NCI-H2171 treated with DMSO at 0.1 percent for 48 hours (cell line): Measurements from ENCODE around the gene TFG.
"Not testable (repeated sequence)": the region's sequence is repeated elsewhere in the genome, so short reads cannot be mapped to it uniquely, and the experiment has no call there.

Experiments used
- DNase-seq: peaks from one replicate; lab custom pipeline; 2025; lab: John Stamatoyannopoulos, UW

Gene TFG

GRCh38 chr3:100708989-100709841 lies at the start of gene TFG:
TFG (plus strand) TSS chr3:100709494; CDS start chr3:100713686, 4,192 bp downstream.
- DNase-seq, result peak; percentile 99

DNA sequence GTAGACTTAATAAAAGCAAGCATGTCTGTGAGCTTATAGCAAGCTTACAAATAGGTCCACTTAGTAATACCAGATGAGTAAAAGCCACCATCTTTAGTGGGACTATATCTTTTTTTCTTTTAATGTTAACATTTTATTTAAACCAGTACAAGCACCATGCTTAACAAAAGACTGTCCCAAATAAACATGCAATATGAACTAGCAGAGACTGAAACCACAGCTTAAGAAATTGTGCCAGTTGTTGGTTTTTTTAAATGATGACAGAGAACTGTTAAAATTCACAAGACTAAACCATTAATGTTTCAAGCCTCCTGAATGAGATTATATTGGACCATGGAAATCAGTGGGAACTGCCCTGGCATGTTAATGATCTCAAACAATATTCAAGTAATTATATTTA lies 48.0 kb upstream of the TFG start:
- DNase-seq, result not testable (repeated sequence)

DNA sequence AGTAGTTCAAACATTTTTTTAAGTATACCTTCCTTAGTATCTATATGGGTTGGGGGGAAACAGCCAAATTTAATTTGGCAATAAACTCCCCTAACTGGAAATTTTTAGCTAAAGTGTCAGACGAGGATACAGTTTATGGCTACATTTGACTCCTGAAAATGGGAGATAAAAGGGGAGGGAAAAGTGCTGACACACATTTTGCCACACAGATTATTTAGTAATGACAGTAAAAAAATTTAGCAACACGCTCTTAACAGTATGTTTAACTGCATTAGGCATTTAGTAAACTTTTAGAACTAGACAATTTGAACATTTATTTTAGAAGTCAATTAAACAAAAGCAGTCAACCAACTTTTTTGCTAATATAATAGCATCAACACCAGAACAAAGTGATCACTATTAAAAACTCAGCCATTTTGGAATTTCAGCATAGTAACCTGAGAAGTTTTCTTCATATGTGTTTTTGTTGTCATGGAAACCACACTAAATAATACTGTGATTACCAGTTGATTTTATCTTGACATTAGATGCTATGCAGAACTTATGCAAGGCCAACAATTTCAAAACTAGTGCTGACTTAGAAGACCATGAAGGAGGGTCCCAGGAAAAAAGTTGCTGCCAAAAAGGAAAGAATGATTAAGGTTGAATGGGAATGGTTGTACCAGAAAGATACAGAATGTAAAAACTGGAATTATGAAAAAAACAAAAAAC lies 47.0 kb upstream of the TFG start:
- DNase-seq, result no peak

DNA sequence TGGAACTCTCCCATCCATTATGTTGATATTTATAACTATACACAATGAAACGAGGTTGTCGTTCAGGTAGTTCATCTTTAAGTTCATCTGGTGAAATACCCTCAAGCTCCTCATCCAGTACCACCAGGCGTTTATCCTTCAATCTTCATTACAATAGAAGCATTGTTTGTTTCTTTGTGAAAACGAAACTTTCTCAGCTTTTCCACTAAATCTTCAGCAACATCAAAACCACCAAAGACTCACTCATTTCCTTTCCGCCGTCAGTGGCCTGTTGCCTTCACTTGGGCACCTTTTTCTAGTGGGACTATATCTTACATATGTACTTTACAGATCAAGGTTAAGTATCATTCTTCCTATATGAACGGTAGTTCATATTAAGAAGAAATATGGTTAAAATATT lies 44.1 kb upstream of the TFG start:
- no peak for DNase-seq

DNA sequence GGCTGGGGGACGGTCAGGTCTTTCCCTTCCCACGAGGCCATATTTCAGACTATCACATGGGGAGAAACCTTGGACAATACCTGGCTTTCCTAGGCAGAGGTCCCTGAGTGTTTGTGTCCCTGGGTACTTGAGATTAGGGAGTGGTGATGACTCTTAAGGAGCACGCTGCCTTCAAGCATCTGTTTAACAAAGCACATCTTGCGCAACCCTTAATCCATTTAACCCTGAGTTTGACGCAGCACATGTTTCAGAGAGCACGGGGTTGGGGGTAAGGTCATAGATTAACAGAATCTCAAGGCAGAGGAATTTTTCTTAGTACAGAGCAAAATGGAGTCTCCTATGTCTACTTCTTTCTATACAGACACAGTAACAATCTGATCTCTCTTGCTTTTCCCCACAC lies 42.6 kb upstream of the TFG start:
- DNase-seq, result not testable (repeated sequence)

GRCh38 chr3:100667316-100667715 lies 42.0 kb upstream of the TFG start:
- DNase-seq, result not testable (repeated sequence)

GRCh38 chr3:100670995-100671394 lies 38.3 kb upstream of the TFG start:
- DNase-seq, result not testable (repeated sequence)

DNA sequence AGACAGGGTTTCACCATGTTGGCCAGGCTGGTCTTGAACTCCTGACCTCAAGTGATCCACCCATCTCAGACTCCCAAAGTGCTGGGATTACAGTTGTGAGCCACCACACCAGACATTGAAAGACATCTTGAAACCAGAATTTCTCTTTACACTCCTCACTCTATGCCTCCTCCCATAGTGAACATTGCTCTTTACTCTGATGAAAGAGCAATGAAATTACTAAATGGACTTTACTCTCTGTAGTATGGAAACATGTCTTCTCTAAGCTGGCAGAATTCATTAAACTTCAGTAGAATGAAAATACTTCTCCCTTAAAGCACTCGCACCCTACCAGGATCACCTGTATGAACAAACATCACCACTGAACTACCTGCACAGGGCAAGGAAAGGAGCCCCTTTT lies 27.8 kb upstream of the TFG start:
- no peak for DNase-seq

- no peak for DNase-seq
These were observed 27.0 kb upstream of the TFG start for GRCh38 chr3:100682056-100682853.

DNA sequence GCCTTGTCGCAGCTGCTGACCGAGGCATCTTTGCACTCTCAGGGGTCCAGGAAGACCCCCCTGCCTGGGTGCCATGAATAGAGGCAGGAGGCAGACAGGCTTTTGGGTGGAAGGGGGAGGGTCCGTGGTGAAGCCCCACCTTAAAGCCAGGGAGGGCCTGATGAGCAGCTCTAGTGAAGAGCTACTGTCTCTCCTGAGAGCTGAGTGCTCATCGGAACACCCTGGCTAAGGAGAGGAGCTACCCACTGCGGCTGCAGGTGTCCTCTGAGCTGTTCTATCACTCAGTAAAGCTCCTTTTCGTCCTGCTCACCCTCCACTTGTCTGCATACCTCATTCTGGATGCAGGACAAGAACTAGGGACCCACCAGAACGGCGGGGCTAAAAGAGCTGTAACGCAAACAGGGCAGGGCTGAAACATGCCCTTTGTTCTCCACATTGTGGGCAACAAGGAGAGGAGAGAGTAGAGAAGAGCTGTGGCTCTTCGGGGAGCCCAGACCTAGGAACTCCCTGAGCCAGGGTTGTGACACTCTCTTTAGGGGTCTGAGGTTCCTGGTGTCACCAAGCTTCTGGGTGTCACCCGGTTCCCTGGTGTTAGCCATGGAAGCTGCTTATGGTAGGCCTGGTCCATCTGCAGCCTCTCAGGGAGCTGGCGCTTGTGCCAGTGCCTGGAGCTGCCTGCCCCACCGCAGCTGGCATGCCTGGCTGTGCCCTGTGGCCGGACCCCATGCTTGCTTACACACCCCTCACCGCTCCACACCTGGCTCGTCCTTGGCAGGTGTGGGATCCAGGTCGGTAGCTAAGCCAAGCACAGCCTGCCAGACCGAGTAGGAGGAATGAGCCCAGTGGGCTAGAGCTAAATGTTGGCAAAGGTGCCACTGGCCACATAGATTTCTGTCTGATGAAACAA lies 26.2 kb upstream of the TFG start:
- DNase-seq, result no peak

DNA sequence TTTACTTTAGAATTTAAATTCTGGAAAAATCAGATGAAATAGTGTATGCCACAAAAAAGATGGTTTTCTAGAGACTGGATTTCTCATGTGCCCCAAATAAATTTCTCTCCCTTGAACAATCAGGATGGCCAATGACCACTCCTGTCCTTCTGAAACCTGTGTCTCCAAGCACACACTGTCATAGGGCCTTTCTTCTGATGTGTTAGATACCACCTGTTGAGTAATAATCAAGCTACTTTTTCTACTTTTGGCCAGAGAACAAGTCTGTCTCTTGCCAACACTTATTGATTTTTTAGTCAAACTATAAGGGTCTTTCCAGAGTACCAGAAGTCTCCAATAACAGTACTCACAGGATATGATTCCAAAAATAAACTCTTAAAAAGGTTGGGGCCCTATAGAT lies 16.1 kb upstream of the TFG start:
- no peak for DNase-seq

DNA sequence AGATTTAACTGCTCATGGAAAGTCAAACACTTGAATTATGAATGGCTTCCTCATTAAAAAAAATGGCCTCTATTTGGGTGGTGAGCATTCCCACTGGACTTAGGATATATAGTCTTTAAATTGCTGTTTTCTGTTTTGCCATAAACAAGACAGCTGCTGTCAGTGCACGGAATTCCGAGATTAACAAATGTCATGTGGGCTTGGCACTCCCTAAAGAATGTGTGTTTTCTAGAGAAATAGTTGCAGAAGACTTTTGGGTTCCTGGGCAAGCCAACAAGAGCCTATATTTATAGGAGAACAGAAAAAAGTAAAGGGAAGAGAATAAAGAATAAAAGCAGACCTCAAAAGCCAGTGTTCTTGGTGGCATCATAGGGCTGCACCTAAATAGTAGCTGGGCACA lies 13.6 kb upstream of the TFG start:
- no peak for DNase-seq

DNA sequence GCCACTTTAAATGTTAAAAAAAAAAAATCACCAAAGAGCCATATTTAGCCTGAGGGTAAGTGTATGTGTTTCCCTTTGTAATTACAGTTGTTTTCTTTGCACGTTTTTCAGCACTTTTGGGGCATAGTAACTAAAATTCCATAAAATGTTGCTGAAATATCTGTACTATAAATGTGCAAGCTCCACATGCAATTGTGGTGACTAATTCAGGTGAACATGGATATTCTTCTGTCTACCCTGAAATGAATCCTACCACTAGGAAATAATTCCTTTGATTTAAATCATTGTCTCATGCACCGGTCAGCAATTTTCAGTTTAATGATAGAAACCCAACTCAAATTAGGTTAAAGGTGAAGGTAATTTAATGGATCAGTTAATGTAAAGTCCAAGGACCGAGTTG lies 13.1 kb upstream of the TFG start:
- no peak for DNase-seq

GRCh38 chr3:100697172-100697571 lies 12.1 kb upstream of the TFG start:
- DNase-seq, result no peak

GRCh38 chr3:100697723-100698285 lies 11.5 kb upstream of the TFG start:
- no peak for DNase-seq

DNA sequence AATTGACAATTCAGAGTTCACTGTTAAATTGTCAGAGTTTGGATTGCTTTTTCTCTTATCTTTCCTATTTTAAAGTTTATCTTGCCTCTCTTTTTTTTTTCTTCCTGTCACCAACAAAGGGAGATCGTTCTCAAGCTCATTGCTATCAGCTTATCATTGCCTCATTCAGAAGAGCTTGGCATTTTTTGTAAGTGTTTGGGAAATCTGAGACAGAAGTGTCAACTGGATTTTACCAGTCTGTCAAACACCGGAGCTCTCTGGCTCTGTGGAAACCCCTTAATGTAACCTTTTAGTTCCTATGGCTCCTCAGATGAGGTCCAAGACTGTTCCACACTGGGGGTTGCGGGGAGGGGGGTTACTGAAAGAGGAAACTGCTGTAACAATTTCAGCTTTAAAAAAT lies 10.6 kb upstream of the TFG start:
- no peak for DNase-seq

- no peak for DNase-seq
These were observed 8.6 kb upstream of the TFG start for GRCh38 chr3:100700708-100701107.

DNA sequence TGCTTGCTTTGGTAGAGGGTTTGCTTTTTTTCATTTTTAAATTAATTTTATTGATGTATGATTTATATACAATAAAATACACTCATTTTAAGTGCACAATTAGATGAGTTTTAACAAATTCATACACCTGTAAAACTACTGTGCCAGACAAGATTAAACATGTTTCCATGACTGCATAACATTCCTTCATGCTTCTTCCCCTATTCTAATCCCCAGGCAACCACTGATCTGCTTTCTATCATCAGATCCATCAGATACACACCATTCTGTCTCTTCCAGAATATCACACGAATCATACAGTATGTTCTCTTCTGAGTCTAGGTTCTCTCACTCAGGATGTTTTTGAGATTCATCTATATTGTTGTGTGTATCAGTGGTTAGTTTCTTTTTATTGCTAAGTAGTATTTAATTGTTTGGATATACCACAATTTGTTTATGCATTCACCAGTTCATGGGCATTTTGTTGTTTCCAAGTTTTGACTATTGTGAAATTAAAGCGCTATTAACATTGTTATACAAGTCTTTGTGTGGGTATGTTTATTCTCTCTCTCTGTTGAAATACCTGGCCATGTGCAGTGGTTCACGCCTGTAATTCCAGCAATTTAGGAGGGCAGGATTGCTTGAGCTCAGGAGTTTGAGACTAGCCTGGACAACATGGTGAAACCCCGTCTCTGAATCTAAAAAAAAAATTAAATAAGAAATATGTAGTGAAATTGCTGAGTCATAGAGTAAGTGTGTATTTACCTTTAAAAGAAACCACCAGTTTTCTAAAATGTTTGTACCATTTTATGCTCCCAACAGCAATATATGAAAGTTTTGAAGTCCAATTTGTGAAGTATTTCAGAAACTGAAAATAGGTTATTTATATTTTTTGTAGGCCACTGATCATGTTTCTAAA lies 7.0 kb upstream of the TFG start:
- no peak for DNase-seq

DNA sequence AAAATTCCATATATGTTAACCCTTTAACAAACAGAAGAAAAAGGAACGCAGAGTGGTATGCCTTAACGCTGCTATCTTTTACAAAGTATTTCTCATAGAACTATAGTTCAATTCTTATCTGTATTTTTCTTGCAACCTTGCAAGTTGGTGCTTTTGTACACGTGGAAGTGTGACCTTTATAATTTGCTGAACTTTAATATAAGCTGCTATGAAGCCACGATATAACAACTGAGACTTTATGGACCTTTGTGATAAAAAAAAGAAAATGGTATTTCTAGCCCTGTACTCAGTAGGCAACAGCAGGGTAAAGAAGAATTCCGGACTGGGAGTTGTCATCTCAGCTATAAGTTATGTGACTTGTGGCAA lies 6.3 kb upstream of the TFG start:
- no peak for DNase-seq

GRCh38 chr3:100703865-100704264 lies 5.4 kb upstream of the TFG start:
- no peak for DNase-seq
